HCT116 (cell line): Measurements from ENCODE around the gene ACOD1.

ENCODE experiments used
- POLR2AphosphoS5 ChIP-seq: IDR thresholded peaks from 2 replicates; pipeline ENCODE4 v1.6.1; 2011; ENCODE audit warnings: mild to moderate bottlenecking, low read depth, low read length, moderate library complexity
- RAD21 ChIP-seq: IDR thresholded peaks from 2 replicates; pipeline ENCODE4 v1.6.1; 2012; ENCODE audit warnings: low read depth, mild to moderate bottlenecking
- TCF7L2 ChIP-seq: IDR thresholded peaks from 2 replicates; pipeline ENCODE4 v1.7.0; 2011; ENCODE audit warnings: borderline replicate concordance, inconsistent platforms; ENCODE audit not compliant: insufficient read depth, insufficient read length; ENCODE audit errors: extremely low read depth
- TF ChIP-seq, protein P1 (sequence below), 3 experiments: fragments of 200-600 bp in 1 of 3; sonication (generic) in 1 of 3; IDR thresholded peaks in 2 of 3; conservative IDR thresholded peaks in 1 of 3; 2 replicates each; pipeline ENCODE4 v1.5.1; 2012 to 2017; ENCODE audit warnings: low read depth in 2 of 3, low read length in 2 of 3, antibody characterized with exemption in 1 of 3, borderline replicate concordance in 1 of 3, control low read depth in 1 of 3, mild to moderate bottlenecking in 1 of 3, mixed read lengths in 1 of 3, mixed run types in 1 of 3, moderate library complexity in 1 of 3; ENCODE audit not compliant: insufficient read depth in 1 of 3

- TF ChIP-seq POLR2AphosphoS5: no peak
- TF ChIP-seq, protein P1, sequence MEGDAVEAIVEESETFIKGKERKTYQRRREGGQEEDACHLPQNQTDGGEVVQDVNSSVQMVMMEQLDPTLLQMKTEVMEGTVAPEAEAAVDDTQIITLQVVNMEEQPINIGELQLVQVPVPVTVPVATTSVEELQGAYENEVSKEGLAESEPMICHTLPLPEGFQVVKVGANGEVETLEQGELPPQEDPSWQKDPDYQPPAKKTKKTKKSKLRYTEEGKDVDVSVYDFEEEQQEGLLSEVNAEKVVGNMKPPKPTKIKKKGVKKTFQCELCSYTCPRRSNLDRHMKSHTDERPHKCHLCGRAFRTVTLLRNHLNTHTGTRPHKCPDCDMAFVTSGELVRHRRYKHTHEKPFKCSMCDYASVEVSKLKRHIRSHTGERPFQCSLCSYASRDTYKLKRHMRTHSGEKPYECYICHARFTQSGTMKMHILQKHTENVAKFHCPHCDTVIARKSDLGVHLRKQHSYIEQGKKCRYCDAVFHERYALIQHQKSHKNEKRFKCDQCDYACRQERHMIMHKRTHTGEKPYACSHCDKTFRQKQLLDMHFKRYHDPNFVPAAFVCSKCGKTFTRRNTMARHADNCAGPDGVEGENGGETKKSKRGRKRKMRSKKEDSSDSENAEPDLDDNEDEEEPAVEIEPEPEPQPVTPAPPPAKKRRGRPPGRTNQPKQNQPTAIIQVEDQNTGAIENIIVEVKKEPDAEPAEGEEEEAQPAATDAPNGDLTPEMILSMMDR (IDR thresholded peaks at IDR 0.05 in 2 of 3, conservative IDR thresholded peaks at IDR 0.05 in 1 of 3; ENCODE audit: borderline replicate concordance in 1 of 3, insufficient read depth in 1 of 3, low read depth in 2 of 3, low read length in 2 of 3): no peak
- TF ChIP-seq RAD21: no peak
- TF ChIP-seq TCF7L2: no peak
Observed at GRCh38 chr13:76992548-76993001, 44.3 kb downstream of the ACOD1 start.
